ENCODE data around the gene MIF.
A peak's percentile ranks its signal among the peaks of the same experiment; 100 is the strongest.

Gene MIF

GRCh38 chr22:23883658-23884057 is 10.5 kb upstream of the MIF start:
- DNase-seq (ENCODE audit: insufficient read length, low spot score): no peak
- TF ChIP-seq, protein P1, sequence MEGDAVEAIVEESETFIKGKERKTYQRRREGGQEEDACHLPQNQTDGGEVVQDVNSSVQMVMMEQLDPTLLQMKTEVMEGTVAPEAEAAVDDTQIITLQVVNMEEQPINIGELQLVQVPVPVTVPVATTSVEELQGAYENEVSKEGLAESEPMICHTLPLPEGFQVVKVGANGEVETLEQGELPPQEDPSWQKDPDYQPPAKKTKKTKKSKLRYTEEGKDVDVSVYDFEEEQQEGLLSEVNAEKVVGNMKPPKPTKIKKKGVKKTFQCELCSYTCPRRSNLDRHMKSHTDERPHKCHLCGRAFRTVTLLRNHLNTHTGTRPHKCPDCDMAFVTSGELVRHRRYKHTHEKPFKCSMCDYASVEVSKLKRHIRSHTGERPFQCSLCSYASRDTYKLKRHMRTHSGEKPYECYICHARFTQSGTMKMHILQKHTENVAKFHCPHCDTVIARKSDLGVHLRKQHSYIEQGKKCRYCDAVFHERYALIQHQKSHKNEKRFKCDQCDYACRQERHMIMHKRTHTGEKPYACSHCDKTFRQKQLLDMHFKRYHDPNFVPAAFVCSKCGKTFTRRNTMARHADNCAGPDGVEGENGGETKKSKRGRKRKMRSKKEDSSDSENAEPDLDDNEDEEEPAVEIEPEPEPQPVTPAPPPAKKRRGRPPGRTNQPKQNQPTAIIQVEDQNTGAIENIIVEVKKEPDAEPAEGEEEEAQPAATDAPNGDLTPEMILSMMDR (IDR thresholded peaks at IDR 0.05; ENCODE audit: insufficient read depth, missing control alignments): no peak
- FAIRE-seq: no peak

- TF ChIP-seq, protein P1 (IDR thresholded peaks at IDR 0.05; ENCODE audit: insufficient read depth, missing control alignments): no peak
- DNase-seq (ENCODE audit: insufficient read length, low spot score) (no peak), FAIRE-seq (no peak)
Observed at GRCh38 chr22:23884140-23884539, 10.0 kb upstream of the MIF start.

- no peak for DNase-seq (ENCODE audit: insufficient read length, low spot score)
- FAIRE-seq: no peak
- TF ChIP-seq, protein P1 (IDR thresholded peaks at IDR 0.05; ENCODE audit: insufficient read depth, missing control alignments): peak; percentile 10
Observed at GRCh38 chr22:23888615-23889401, 5.4 kb upstream of the MIF start.

GRCh38 chr22:23889620-23890019 is 4.6 kb upstream of the MIF start:
- TF ChIP-seq, protein P1 (IDR thresholded peaks at IDR 0.05; ENCODE audit: insufficient read depth, missing control alignments): no peak
- no peak for DNase-seq (ENCODE audit: insufficient read length, low spot score)
- no peak for FAIRE-seq

DNA sequence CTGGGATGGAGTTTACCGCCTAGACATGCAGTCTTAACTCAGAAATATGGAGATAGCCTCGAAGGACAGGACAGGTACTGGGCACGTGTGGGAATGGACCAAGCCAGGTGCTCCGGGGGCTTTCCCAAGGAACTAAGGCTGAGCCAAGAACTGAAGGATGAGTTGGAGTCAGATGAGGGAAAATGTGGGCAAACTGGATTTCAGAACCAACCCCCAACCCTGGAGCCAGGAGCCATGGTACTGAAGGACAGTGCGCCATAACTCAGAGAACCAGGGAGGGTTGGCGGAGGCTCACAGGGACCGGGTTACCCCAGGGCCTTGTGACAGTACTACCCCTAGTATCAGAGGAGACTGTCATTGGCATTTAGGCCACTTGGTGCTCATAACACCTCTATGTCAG is 2.5 kb upstream of the MIF start:
- FAIRE-seq: no peak
- DNase-seq (ENCODE audit: insufficient read length, low spot score): no peak
- TF ChIP-seq, protein P1 (IDR thresholded peaks at IDR 0.05; ENCODE audit: insufficient read depth, missing control alignments): no peak

DNA sequence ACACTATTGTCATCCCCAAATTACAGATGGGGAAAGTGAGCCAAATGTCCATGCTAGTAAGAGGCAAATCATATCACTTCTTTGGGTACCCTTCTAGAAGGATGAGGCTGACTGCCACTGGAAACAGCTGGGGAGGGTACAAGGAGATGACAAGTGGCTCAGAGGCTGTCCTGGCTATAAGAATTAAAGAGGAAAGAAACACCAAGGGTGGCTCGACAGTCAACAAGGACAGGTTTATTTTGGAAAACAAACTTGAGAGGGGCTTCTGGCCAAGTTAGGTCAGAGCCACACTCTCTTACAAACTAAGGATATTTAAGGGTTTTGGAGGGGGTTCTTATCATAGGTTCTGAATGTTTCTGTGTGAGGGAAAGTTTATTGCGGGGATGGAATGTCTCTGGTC is 2.1 kb upstream of the MIF start:
- no peak for FAIRE-seq

GRCh38 chr22:23892706-23893105 is 1.5 kb upstream of the MIF start:
- DNase-seq (ENCODE audit: insufficient read length, low spot score) (no peak), FAIRE-seq (no peak)
- TF ChIP-seq, protein P1 (IDR thresholded peaks at IDR 0.05; ENCODE audit: insufficient read depth, missing control alignments): no peak

More for the DNA sequence above, 2.1 kb upstream of the MIF start:
- TF ChIP-seq, protein P1 (IDR thresholded peaks at IDR 0.05; ENCODE audit: insufficient read depth, missing control alignments): no peak
- no peak for DNase-seq (ENCODE audit: insufficient read length, low spot score)

All from D721Med (cell line).